Right kidney (tissue), 9 donors: ENCODE data around the gene ARHGAP20.

Source experiments
- DNase-seq: peaks from one replicate; pipeline ENCODE4 v3.0.0-alpha.2; 2016
- long read RNA-seq, 8 donors: transcript quantifications; one replicate each; lab custom pipeline, GENCODE V29; 2026

Gene ARHGAP20
- long read RNA-seq, donor 1: 0 reads
- long read RNA-seq, donor 2: 0 reads
- long read RNA-seq, donor 3: 0 reads
- long read RNA-seq, donor 4, partial matches to known transcripts: 5 of 5 reads
- long read RNA-seq, donor 4, other reads (novel, unspliced or antisense): 0 of 5 reads
- long read RNA-seq, donor 5: 0 reads
- long read RNA-seq, donor 6: 0 reads
- long read RNA-seq, donor 7: 0 reads
- long read RNA-seq, donor 8: 0 reads

DNA sequence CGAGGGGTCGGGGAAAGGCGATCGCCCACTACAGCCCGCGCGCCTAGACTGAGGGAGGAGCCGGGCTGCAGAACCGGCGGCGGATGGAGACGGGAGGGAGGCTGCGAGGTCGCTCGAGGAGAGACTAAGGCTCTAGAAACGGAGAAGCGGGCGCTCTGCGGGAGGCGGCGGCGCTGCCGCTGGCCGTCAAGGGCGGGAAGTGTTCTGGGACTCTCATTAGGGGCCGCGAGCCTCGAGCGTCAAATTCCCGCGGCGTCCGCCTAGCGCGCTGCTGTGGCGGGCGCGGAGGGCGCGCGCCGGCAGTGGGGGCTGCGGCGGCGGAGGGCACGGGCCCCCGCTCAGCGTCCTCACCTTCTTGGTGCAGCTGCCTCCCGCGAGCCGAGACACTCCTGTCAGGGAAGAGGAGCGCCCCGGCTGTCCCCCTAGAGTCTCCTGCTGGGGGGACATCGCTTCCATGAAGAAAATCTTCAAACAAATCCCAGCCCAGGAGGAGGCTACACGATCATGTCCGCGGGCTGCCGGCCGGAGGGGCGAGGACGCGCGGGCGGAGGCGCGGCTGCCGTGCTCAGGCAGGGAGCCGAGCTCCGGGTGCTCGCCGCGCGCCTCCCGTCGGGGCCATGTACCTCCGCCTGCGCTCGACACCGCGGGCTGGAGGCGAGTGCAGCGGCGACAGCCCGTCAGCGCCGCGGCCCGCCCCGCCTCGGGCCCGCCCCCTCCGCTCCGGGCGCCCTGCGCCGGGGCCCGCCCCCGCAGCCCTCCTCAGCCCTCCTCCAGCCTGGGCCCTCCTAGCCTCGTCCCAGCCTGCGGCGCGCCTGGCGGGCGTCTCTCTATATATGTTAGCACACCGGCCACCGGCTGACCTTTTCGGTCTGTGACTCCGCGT is at the start of gene ARHGAP20:
Gene ARHGAP20 (minus strand): TSS at position 662 of the 883 bp plus-strand sequence. CDS start 206 bp downstream, at position 456.
- peak; percentile 84 for DNase-seq

DNA sequence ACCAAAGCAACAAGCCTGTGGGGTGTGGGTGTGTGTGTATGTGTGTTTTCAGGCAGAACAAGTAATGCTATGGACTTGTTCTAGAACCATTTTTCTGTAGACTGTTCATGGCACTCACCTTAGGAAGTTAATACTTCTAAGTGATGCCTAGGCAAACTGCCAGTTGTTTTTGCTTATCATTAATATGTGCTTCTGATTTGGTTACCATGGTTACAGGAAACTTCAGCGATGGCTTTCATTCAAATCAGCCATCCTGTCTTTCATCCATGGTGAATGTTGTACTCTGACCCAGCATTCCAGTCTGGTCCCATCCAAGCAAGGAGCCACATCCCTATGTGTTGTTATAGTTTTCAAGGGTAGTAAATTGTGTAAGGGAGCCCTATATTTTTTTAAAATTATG is 49.8 kb upstream of the ARHGAP20 start:
- no peak for DNase-seq

- DNase-seq: no peak
Measured at GRCh38 chr11:110761131-110761530, 48.9 kb upstream of the ARHGAP20 start.

DNA sequence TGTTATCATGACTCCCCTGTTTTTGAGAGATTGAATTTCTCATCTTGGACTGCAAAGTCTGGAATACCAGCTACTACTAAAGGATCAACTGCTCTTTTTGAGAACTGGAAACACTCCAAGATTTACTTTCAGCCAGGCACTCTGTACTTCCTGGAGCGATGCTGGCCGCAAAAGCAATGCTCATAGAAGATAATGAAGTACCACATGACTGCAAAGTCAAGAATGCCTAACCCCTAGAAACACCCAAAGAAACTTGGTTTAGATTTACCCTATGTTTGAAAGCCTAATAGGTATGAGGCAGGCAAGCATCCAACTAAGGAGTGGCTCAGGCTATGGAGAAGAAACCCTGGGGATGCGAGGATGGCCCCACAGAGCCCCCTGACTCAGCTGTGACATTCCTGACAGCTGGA is 47.7 kb upstream of the ARHGAP20 start:
- DNase-seq: no peak

DNA sequence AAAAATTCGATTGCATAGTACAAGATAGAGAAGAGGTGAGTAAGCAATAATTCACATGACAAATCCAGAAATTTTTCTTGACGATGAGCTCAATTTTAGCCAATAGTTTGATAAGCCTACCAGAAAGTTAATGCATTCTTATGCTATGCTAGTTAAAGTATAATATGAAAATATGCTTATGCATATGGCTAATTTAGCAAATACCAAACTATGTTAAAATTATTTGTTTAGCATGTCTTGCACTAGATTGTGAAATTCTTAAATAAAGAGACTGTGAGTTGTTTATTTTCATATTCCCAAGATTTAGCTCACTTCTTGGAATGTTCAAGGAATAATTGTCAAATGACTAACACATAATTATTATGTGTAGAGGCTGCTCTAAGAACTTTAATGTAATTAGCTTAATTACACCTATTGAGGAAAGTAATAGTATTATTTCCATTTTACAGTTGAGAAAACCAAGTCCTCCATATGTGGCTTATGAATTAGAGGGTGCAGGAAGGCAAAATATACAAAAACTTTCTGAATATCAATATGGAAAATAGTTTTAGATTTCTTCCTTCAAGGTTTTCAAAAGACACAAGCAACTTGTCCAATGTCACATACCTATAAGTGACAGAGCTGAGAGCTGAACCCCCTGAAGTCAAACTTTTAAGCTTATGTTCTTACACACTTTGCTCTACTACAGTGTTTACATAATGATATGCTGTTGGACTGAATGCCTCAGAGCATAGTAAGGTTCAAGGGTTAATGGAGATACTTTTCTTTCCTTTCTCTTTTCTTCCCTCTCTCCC is 45.9 kb upstream of the ARHGAP20 start:
- no peak for DNase-seq

GRCh38 chr11:110757066-110757465 is 44.8 kb upstream of the ARHGAP20 start:
- no peak for DNase-seq

- no peak for DNase-seq
Measured at GRCh38 chr11:110755941-110756340, 43.7 kb upstream of the ARHGAP20 start.

DNA sequence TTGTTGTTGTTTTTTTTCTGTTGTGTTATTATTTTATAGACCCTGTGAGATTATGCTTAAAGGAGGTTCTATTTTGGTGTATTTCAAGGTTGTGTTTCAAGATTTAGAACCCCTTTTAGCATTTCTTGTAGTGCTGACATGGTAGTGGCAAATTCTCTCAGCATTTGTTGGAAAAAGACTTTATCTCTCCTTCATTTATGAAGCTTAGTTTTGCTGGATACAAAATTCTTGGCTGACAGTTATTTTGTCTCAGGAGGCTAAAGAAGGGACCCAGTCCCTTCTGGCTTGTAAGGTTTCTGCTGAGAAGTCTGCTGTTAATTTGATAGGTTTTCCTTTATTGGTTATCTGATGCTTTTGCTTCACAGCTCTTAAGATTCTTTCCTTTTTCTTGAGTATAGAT is 40.7 kb upstream of the ARHGAP20 start:
- DNase-seq: no peak

DNA sequence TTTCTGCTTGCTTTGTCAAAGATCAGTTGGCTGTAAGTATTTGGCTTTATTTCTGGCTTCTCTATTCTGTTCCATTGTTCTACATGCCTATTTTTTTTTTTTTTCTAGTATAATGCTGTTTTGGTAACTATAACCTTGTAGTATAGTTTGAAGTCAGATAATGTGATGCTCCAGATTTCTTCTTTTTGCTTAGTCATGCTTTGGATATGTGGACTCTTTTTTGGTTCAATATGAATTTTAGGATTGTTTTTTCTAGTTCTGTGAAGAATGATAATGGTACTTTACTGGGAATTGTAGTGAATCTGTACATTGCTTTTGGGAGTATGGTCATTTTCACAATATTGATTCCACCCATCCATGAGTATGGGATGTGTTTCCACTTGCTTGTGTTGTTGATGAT is 37.9 kb upstream of the ARHGAP20 start:
- no peak for DNase-seq

- no peak for DNase-seq
Measured at GRCh38 chr11:110747531-110747930, 35.3 kb upstream of the ARHGAP20 start.

- DNase-seq: no peak
Measured at GRCh38 chr11:110738641-110739040, 26.4 kb upstream of the ARHGAP20 start.

DNA sequence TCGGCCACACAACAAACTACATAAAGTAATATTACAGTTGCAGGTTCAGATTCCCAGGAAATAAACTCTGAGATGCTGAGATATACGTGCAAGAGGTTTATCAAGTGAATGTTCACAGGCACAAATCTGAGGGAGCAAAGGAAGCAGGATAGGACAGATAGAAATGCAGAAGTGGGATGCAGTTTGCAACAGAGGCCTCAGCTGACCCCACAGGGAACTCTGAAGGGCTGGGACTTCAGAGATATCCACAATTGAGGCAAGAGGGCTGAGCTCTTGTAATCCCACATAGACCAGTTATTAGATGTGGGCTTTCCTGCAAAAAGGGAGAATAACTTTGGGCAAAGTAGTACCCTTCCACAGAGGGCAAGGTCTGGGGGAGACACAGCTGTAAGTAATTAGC is 25.4 kb upstream of the ARHGAP20 start:
- no peak for DNase-seq

- no peak for DNase-seq
Measured at GRCh38 chr11:110736171-110736553, 23.9 kb upstream of the ARHGAP20 start.

DNA sequence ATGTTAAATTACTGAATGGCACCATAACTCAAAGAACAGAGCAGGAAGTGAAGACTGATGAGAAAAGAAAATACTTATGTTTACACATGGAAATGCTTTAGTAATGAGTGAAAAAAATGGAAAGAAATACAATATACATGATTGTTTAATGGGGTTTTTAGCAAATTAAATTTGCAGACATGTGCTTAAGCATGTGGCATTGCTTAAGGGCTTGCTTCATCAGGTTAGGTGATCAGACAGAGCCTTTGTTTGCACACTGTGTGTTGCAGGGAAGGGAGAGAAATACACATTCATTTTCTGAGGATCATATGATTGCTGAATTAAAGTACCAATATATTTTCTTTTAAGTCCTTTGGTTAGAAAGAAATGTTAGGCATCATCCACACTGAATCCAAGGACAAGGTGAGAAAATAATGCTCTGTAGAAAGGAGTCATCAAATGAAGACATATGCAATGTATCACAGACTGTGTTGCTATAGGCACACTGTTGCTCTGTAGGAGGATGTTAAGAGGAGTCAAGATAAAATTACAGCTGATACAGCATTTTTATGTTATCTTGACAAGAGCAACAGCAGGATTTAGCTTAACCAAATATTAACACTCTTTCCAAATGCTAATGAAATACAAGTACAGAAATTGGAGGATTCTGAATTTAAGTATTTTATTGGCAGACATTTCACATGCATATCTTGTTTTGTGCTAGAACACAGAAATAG is 23.4 kb upstream of the ARHGAP20 start:
- DNase-seq: peak; percentile 16

GRCh38 chr11:110734790-110735189 is 22.6 kb upstream of the ARHGAP20 start:
- no peak for DNase-seq

DNA sequence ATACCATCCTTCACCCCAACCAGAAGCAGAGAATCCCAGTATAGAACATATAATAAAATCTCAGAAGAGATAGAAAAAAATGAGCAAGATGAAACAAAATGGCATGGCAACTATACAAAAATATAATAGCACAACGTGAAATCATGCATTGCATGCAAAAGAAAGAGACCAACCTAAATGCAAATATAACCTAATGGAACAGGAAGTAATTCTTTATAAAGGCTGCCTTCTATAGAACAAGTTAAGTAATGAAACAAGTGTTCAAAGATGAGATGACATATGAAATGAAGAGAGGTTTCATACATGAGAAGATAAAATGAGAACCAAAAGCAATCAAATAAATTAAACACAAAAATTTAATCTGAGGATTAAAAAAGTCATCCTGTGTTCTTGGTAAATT is 18.5 kb upstream of the ARHGAP20 start:
- no peak for DNase-seq

DNA sequence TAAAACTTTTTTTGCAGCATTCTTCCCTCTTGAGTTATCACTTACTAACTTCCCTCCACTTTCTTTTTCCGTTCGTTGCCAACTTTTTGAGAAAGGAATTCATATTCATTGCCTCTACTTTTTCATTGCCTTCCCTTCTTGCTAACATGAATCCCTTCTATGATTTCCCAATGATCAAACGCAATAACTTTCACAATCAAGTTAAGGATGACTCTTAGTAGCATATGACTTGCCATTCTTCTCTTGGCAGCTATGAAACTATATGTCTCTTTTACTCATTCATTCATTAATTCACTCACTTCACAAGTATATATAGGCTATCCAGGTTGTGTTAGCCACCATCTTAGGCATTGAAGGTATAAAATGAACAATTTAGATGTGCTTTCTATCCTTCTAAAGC is 16.6 kb upstream of the ARHGAP20 start:
- no peak for DNase-seq

DNA sequence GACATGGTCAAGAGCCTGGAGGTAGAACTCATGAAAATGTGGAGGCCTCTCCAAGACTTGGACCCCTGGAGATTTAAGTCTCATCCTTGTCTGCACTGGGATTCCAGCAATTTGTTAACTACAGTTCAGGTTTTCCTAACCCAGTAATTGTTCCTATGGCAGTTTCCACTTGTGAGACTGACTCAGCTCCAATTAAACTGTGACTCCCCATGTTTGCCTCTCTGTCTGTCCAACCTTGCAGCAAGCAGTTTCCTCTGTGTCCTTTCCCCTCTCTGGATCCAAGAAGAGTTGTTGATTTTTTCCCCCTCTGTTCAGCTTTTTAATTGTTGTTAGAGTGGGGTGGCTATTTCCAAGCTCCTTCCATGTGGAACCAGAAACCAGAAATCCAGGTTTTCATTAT is 16.2 kb upstream of the ARHGAP20 start:
- no peak for DNase-seq

DNA sequence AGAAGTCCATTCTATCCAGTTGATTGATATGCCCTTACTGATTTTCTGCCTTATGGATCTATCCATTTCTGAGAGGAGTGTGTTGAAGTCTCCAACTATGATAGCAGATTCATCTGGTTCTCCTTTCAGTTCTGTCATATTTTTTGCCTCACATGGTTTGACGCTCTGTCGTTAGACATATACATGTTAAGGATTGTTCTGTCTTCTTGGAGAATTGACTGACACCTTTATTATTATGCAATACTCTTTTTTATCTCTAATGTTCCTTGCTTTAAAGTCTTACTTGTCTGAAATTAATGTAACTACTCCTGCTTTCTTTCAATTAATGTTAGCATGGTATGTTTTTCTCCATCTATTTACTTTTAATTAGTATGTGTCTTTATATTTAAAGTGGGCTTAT is 12.1 kb upstream of the ARHGAP20 start:
- DNase-seq: no peak

GRCh38 chr11:110720431-110721275 is 8.4 kb upstream of the ARHGAP20 start:
- no peak for DNase-seq

DNA sequence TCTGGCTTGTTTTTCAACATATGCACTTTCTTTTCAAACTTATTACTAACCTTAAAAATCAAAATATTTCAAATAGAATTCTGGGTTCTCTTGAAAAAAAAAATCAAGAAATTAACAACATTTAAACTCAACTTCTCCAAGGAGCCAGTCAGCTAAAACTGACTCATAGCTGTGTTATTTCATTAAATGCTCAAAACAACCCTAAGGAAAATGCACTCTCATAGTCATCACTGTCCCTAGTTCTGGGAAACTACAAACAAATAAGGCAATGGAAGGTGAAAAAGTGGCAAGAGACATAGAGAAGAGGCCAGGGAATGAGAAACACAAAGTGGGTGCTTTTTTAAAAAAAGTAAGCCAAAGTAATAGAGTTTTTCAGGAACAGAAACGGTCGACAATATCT is 4.1 kb upstream of the ARHGAP20 start:
- DNase-seq: no peak
